HFF-Myc (cell line): ENCODE measurements around the gene TMEM50B.

ENCODE experiments used
- DNase-seq: peaks from one replicate; pipeline ENCODE4 v3.0.0-alpha.2; 2011; ENCODE audit warnings: low read depth; ENCODE audit errors: extremely low read depth
- H3K4me3 ChIP-seq: replicated peaks from 2 replicates; pipeline ENCODE4 v1.5.1; 2011; ENCODE audit warnings: low read depth, mild to moderate bottlenecking, control low read depth, low read length
- CTCF ChIP-seq: IDR thresholded peaks from 2 replicates; pipeline ENCODE4 v1.5.1; 2012; ENCODE audit warnings: mild to moderate bottlenecking, low read depth, low read length, control low read depth; ENCODE audit errors: missing control alignments

Gene TMEM50B

GRCh38 chr21:33479679-33480480, at the start of gene TMEM50B:
TSS of gene TMEM50B (minus strand) at chr21:33479974. CDS start at chr21:33468885, 11,089 bp downstream.
- H3K4me3 ChIP-seq: peak within 1 kb of the TSS; percentile 89
- peak; percentile 31 for TF ChIP-seq CTCF
- DNase-seq: peak; percentile 74

- no peak for DNase-seq
- H3K4me3 ChIP-seq: no peak overlapping the region
- no peak for TF ChIP-seq CTCF
Measured at GRCh38 chr21:33522953-33523349, 43.2 kb upstream of the TMEM50B start.

DNA sequence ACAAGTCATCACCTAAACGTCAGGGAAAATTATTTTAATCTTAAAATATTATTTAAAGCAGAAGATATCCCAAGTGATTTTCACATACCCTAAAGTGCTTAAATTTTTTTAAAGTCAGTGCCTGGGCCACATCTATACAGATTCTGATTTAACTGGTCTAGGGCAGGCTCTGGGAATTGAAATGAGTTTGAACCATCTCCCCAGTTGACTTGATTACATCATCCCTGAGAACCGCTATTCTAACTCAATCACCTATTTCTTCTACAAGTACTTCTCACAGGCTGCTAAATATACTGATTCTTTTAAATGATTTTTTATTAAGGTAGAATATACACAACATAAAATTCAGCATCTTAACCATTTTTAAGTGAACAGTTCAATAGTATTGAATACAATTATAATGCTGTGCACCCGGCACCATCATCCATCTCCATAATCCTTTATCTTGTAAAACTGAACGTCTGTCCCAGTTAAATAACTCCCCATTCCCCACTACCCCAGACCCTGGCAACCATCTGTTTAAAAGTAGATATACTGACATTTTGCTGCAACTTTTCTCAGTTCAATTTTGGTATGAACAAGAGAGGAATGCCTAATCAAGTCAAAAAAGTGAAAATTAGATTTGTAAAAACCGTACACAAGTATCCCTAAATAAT, 42.7 kb upstream of the TMEM50B start:
- no peak for TF ChIP-seq CTCF
- no peak for DNase-seq
- H3K4me3 ChIP-seq: no peak overlapping the region

- DNase-seq: no peak
- no peak for TF ChIP-seq CTCF
- H3K4me3 ChIP-seq: no peak overlapping the region
Measured at GRCh38 chr21:33518899-33519298, 39.1 kb upstream of the TMEM50B start.

DNA sequence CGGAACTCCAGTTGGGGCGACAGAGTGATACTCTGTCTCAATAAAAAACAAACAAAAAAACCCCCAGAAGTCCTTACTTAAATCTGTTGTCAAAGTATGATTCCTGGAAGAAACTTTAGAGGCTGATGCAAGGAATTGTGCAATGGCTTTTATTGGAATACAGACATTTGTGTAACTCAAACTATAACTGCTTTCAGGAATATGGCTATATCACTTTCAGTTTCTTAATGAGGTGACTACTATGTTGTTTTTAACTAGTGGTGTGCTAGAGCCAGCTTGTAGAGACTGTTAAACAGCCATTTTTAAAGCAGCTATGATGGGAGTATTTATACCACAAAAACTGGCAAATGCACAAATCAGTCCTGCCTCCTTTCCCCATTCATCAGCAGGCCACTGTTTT, 34.5 kb upstream of the TMEM50B start:
- DNase-seq: no peak
- H3K4me3 ChIP-seq: no peak overlapping the region
- no peak for TF ChIP-seq CTCF

GRCh38 chr21:33512481-33512880, 32.7 kb upstream of the TMEM50B start:
- H3K4me3 ChIP-seq: no peak overlapping the region
- TF ChIP-seq CTCF: no peak
- DNase-seq: no peak
